GM10248 (cell line): ENCODE measurements around the gene PVRIG.
"Not testable (repeated sequence)": the region's sequence is repeated elsewhere in the genome, so short reads cannot be mapped to it uniquely, and the experiment has no call there.

Source experiments
- CTCF ChIA-PET: fragments of 300-600 bp; sonication (Branson Sonifier 250); formaldehyde crosslinking; extraction: SDS; loops from one replicate; lab custom pipeline; 2021; ENCODE audit warnings: antibody characterized with exemption; lab: Yijun Ruan, JAX
- POLR2A ChIA-PET: fragments of 350-650 bp; sonication (Branson Sonifier 250); formaldehyde crosslinking; extraction: SDS; loops from one replicate; lab custom pipeline; 2020; ENCODE audit warnings: antibody characterized with exemption; lab: Yijun Ruan, JAX
- DNase-seq: peaks from one replicate; pipeline ENCODE4 v3.0.0; 2012; ENCODE audit errors: extremely low spot score
- CTCF ChIP-seq: IDR thresholded peaks from 2 replicates; pipeline ENCODE4 v1.5.1; 2012; ENCODE audit warnings: mild to moderate bottlenecking, low read depth; ENCODE audit errors: extremely low read depth, missing control alignments, control extremely low read depth

The PVRIG gene

GRCh38 chr7:100248483-100248882, 28.7 kb downstream of the PVRIG start:
- ChIA-PET CTCF (no interaction called here), POLR2A (no interaction called here)
- TF ChIP-seq CTCF: no peak
- no peak for DNase-seq

GRCh38 chr7:100257017-100257416, 37.3 kb downstream of the PVRIG start:
- DNase-seq: no peak
- ChIA-PET CTCF (no interaction called here), POLR2A (no interaction called here)
- no peak for TF ChIP-seq CTCF

DNA sequence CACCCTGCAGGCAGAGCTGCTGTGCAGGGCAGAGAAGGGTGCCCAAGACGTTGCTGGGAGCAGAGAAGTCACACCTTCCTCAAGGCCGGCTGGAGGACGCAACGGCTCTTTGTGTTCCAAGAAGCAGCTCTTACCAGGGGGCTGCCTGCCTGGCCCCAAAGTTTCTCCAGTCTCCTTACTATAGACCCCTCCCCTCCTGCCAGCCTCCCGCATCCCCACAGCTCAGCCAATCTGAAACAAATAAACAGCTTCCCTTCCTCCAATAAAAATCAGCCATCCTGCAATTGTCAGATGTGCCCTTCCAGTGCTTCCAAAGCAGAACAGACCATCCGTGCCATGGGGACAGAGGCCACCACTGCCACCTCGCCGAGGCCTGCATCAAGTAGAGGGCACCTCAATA, 40.2 kb downstream of the PVRIG start:
- POLR2A ChIA-PET, DNase-seq, CTCF ChIA-PET: not testable (repeated sequence)

- POLR2A ChIA-PET, CTCF ChIA-PET, DNase-seq: not testable (repeated sequence)
Observed at GRCh38 chr7:100262896-100263295, 43.1 kb downstream of the PVRIG start.

GRCh38 chr7:100264223-100264622, 44.5 kb downstream of the PVRIG start:
- POLR2A ChIA-PET, DNase-seq, CTCF ChIA-PET: not testable (repeated sequence)

GRCh38 chr7:100264669-100265165, 45.0 kb downstream of the PVRIG start:
- CTCF ChIA-PET: not testable (repeated sequence)

DNA sequence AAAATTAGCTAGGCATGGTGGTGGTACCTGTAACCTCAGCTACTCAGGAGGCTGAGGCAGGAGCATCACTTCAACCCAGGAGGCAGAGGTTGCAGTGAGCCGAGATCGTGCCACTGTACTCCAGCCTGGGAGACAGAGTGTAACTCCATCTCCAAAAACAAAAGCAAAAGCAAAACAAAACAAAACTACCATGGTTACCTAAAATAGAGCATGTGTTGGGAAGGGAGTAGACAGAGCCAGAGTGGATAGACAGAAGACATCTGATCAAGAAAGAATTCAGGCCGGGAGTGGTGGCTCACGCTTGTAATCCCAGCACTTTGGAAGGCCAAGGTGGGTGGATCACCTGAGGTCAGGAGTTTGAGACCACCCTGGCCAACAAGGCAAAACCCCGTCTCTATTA, 46.1 kb downstream of the PVRIG start:
- POLR2A ChIA-PET, CTCF ChIA-PET, DNase-seq: not testable (repeated sequence)

More at GRCh38 chr7:100264669-100265165, 45.0 kb downstream of the PVRIG start:
- DNase-seq: not testable (repeated sequence)
- POLR2A ChIA-PET: interaction anchor here (0.6 kb wide), 1 partner anchor 198 kb away, joined by 4 read pairs; no protein-coding TSS in a partner anchor

GRCh38 chr7:100266576-100267354, 47.0 kb downstream of the PVRIG start:
- ChIA-PET POLR2A (no interaction called here), CTCF (no interaction called here)
- DNase-seq: no peak
- TF ChIP-seq CTCF: no peak

DNA sequence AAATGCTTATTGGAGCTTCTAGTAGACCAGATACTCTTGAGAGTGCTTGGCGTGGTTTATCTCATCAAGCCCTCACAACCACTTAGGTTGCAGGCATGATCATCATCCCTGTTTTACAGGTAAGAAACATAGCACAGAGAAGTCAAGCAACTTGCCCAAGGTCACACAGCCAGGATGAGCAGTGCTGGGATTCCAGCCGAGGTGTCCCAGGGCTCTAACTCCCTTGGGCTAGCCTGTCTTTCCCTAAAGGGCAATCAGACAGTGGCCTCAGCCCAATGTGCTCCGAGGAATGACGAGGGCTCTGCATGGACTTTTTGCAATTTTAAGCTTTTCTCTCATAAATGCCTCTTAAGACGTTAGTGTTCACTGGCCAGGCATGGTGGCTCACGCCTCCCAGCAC, 47.9 kb downstream of the PVRIG start:
- no peak for DNase-seq
- no peak for TF ChIP-seq CTCF
- ChIA-PET CTCF (no interaction called here), POLR2A (no interaction called here)

DNA sequence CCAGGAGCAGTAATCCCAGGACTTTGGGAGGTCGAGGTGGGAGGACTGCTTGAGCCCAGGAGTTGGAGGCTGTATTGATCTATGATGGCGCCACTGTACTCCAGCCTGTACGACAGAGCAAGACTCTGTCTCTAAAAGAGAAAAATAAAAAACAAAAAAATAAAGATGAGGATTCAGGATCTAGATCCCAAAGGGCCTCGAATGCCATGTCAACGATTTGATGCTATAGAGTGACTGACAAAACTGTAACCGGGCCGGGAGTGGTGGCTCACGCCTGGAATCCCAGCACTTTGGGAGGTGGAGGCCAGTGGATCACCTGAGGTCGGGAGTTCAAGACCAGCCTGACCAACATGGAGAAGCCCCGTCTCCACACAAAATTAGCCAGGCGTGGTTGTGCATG, 49.1 kb downstream of the PVRIG start:
- CTCF ChIA-PET, POLR2A ChIA-PET, DNase-seq: not testable (repeated sequence)

- DNase-seq, CTCF ChIA-PET, POLR2A ChIA-PET: not testable (repeated sequence)
Observed at GRCh38 chr7:100269306-100270045, 49.7 kb downstream of the PVRIG start.

DNA sequence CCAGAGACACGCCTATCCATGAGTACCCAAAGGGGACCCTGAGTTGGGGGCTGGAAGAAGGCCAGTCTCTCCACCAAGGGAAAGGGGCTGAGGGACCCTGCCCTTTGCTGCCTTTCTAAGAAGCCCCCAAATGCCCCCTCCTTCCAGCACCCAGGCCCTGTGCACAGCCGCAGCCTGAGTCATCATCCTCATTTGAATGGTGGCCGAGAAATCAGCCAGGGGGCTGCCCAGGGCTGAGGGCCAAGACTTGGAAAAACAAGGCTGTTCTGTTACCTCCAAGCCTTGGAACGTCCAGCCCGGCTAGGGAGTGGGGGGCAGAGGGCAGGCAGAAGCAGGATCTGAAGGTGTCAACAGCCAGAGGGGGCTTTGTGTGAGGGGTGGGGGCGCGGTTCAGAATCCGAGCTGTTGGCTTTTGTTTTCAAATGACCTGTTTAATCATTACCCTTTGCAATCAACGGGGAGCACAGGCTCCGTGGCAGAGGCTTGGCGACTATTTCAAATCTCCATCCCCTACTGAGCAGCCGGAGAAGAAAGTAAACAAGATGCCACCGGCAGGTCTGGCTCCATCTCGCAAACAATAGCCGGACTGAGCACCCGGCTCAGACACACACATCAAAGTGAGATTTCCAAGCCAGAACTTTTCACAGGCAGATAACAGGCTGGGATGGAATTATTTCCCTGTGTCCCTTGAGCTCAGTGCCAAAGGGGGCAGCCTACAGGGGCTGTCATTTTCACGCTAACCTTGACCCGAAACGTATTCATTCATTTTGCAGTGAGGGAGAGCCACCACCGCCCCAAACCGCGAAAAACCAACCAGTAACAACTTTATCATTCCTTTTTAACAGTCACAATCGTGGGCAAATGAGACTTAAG, 50.5 kb downstream of the PVRIG start:
- DNase-seq, POLR2A ChIA-PET, CTCF ChIA-PET: not testable (repeated sequence)
